Measurements from ENCODE around the gene BTG4. TPM values are rescaled to one million over a fixed set of nuclear protein-coding genes. Genes with fewer than 3 reads are reported as not detected.

The BTG4 gene
- total RNA-seq, 1 experiment from 2014 or later, result not detected

DNA sequence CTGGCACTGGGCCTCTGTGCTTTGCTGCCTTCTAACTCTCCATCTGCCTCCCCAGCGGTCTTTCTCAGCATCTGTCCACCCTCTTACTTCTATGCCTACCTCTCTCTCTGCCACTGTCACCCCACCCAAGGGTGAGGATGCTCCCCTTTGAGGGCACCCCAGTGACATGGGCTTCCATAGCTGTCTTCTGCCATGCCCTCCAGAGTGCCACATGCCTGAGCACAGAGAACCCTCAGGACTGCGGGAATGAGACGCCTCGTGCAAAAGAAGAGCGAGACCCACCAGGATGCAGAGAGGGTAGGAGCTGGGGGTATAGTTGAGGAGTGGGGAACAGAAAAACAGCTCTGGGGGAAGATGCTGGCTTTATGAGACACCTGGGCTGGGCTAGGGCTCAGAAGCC is 64.3 kb downstream of the BTG4 start:
- Histone ChIP-seq H2AFZ (ENCODE audit: low read depth, low read length, poor library complexity, severe bottlenecking) (no peak overlapping the region), H3K27me3 (ENCODE audit: insufficient read depth, low read length) (no peaks in the 10 kb centered on the region), H3K4me3 (replicated peaks in 1 of 2; ENCODE audit: low read depth in 1 of 2, low read length in 2 of 2) (no peak overlapping the region), H3K36me3 (ENCODE audit: control insufficient read depth in 1 of 2, insufficient read depth in 2 of 2, low read length in 2 of 2) (no peaks in the 10 kb centered on the region), H3K9me2 (ENCODE audit: insufficient read depth) (no peaks in the 10 kb centered on the region), H3K27ac (ENCODE audit: low read depth, low read length) (no peak overlapping the region), H3K79me2 (ENCODE audit: insufficient read depth, low read length) (no peaks in the 10 kb centered on the region), H3K4me1 (ENCODE audit: control insufficient read depth in 1 of 2, insufficient read depth in 2 of 2, low read length in 2 of 2) (peaks cover 0 to 7% of the 10 kb centered on the region in 2 experiments; a peak in 2 of 4 replicates), H3K9me3 (ENCODE audit: control insufficient read depth in 1 of 2, insufficient read depth in 1 of 2, low read depth in 1 of 2, low read length in 2 of 2) (no peaks in the 10 kb centered on the region), H3K4me2 (ENCODE audit: low read length) (no peak overlapping the region), H4K20me1 (ENCODE audit: insufficient read depth) (no peaks in the 10 kb centered on the region), H3K9ac (ENCODE audit: low read length) (no peak overlapping the region)
- intact Hi-C loops (cut with micrococcal nuclease), result no loop called here
- ATAC-seq, result no peak
- no TSS peak for BruUV-seq (replicated peaks)
- no peak for DNase-seq (ENCODE audit: low read depth, low spot score)
- RAD21 ChIA-PET (ENCODE audit: low non-redundant PET in 1 of 2, low total read pairs in 2 of 2, uncharacterized antibody in 2 of 2, unreplicated experiment in 2 of 2), result no interaction called here
- CTCF ChIA-PET, result interaction anchor here (1.3 to 1.9 kb wide), 2 partner anchors 165 to 218 kb away, joined by 3 to 11 read pairs; no protein-coding TSS in a partner anchor
- TF ChIP-seq, protein P1, sequence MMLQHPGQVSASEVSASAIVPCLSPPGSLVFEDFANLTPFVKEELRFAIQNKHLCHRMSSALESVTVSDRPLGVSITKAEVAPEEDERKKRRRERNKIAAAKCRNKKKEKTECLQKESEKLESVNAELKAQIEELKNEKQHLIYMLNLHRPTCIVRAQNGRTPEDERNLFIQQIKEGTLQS (IDR thresholded peaks at IDR 0.05), result no peak
- TF ChIP-seq, protein P2, sequence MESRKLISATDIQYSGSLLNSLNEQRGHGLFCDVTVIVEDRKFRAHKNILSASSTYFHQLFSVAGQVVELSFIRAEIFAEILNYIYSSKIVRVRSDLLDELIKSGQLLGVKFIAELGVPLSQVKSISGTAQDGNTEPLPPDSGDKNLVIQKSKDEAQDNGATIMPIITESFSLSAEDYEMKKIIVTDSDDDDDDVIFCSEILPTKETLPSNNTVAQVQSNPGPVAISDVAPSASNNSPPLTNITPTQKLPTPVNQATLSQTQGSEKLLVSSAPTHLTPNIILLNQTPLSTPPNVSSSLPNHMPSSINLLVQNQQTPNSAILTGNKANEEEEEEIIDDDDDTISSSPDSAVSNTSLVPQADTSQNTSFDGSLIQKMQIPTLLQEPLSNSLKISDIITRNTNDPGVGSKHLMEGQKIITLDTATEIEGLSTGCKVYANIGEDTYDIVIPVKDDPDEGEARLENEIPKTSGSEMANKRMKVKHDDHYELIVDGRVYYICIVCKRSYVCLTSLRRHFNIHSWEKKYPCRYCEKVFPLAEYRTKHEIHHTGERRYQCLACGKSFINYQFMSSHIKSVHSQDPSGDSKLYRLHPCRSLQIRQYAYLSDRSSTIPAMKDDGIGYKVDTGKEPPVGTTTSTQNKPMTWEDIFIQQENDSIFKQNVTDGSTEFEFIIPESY (IDR thresholded peaks at IDR 0.05; ENCODE audit: extremely low read depth, insufficient replicate concordance, low read length), result no peak
- TF ChIP-seq, protein P3, sequence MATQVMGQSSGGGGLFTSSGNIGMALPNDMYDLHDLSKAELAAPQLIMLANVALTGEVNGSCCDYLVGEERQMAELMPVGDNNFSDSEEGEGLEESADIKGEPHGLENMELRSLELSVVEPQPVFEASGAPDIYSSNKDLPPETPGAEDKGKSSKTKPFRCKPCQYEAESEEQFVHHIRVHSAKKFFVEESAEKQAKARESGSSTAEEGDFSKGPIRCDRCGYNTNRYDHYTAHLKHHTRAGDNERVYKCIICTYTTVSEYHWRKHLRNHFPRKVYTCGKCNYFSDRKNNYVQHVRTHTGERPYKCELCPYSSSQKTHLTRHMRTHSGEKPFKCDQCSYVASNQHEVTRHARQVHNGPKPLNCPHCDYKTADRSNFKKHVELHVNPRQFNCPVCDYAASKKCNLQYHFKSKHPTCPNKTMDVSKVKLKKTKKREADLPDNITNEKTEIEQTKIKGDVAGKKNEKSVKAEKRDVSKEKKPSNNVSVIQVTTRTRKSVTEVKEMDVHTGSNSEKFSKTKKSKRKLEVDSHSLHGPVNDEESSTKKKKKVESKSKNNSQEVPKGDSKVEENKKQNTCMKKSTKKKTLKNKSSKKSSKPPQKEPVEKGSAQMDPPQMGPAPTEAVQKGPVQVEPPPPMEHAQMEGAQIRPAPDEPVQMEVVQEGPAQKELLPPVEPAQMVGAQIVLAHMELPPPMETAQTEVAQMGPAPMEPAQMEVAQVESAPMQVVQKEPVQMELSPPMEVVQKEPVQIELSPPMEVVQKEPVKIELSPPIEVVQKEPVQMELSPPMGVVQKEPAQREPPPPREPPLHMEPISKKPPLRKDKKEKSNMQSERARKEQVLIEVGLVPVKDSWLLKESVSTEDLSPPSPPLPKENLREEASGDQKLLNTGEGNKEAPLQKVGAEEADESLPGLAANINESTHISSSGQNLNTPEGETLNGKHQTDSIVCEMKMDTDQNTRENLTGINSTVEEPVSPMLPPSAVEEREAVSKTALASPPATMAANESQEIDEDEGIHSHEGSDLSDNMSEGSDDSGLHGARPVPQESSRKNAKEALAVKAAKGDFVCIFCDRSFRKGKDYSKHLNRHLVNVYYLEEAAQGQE (IDR thresholded peaks at IDR 0.05; ENCODE audit: low read depth), result no peak
- TF ChIP-seq EZH2 (IDR thresholded peaks at IDR 0.05) (no peak), EGR1 (IDR thresholded peaks at IDR 0.05; ENCODE audit: low read depth) (no peak), FOSL1 (IDR thresholded peaks at IDR 0.05; ENCODE audit: low read depth) (no peak)
- POLR2A ChIA-PET, result no interaction called here

Measured in HCT116 (cell line).